ENCODE measurements around the gene GAS6.

- no peak for TF ChIP-seq HDGF (IDR thresholded peaks at IDR 0.05; ENCODE audit: borderline replicate concordance)
- no peak for TF ChIP-seq SP1 (IDR thresholded peaks at IDR 0.05)
- no peak for TF ChIP-seq CTBP1 (IDR thresholded peaks at IDR 0.05; ENCODE audit: borderline replicate concordance)
- no peak for TF ChIP-seq PKNOX1 (IDR thresholded peaks at IDR 0.05)
- TF ChIP-seq FOXM1 (IDR thresholded peaks at IDR 0.05; ENCODE audit: borderline replicate concordance), result no peak
- no peak for TF ChIP-seq SUZ12 (IDR thresholded peaks at IDR 0.05)
- no peak for TF ChIP-seq FOXK2 (IDR thresholded peaks at IDR 0.05)
- TF ChIP-seq BHLHE40 (IDR thresholded peaks at IDR 0.05; ENCODE audit: borderline replicate concordance), result no peak
- TF ChIP-seq ELF4 (IDR thresholded peaks at IDR 0.05), result no peak
Measured at GRCh38 chr13:113796964-113797676, 66.8 kb downstream of the GAS6 start.
